Breast epithelium (tissue), 3 donors: Measurements from ENCODE around the gene TSEN34.

Experiments
- CTCF ChIP-seq, 3 donors: fragments of 450-650 bp; IDR thresholded peaks; one replicate each; pipeline ENCODE4 v1.5.1; 2016 to 2017; ENCODE audit warnings: antibody characterized with exemption in 3 of 3, mild to moderate bottlenecking in 3 of 3, moderate library complexity in 3 of 3
- POLR2A ChIP-seq: fragments of 450-650 bp; IDR thresholded peaks from one replicate; pipeline ENCODE4 v1.6.1; 2016; ENCODE audit warnings: antibody characterized with exemption, mild to moderate bottlenecking, moderate library complexity

GRCh38 chr19:54208784-54209057 lies 17.6 kb downstream of the TSEN34 start:
- TF ChIP-seq POLR2A: no peak
- no peak for TF ChIP-seq CTCF (IDR thresholded peaks at IDR 0.05)
